HG02798 (cell line): Measurements from ENCODE around the gene ITIH2.
"Not testable (repeated sequence)": the region's sequence is repeated elsewhere in the genome, so short reads cannot be mapped to it uniquely, and the experiment has no call there.

ENCODE experiments used
- ATAC-seq: cut with Tn5 transposase; IDR thresholded peaks from one replicate; pipeline ENCODE4 v1.9.1; 2021; ENCODE audit warnings: mild to moderate bottlenecking; ENCODE audit not compliant: unreplicated experiment, poor library complexity

ITIH2 gene

GRCh38 chr10:7693194-7693593 is 9.9 kb upstream of the ITIH2 start:
- ATAC-seq, result not testable (repeated sequence)

GRCh38 chr10:7696545-7696944 is 6.6 kb upstream of the ITIH2 start:
- ATAC-seq, result no peak

GRCh38 chr10:7697426-7697825 is 5.7 kb upstream of the ITIH2 start:
- ATAC-seq, result no peak

GRCh38 chr10:7700577-7701125 is 2.5 kb upstream of the ITIH2 start:
- no peak for ATAC-seq

GRCh38 chr10:7701158-7701742 is 1.9 kb upstream of the ITIH2 start:
- ATAC-seq, result no peak

- no peak for ATAC-seq
Measured at GRCh38 chr10:7702288-7702812, 766 bp upstream of the ITIH2 start.

GRCh38 chr10:7704071-7705016 is 1.2 kb downstream of the ITIH2 start:
- ATAC-seq, result no peak

GRCh38 chr10:7705341-7705740 is 2.2 kb downstream of the ITIH2 start:
- no peak for ATAC-seq

GRCh38 chr10:7706534-7707073 is 3.5 kb downstream of the ITIH2 start:
- ATAC-seq, result no peak

- ATAC-seq, result no peak
Measured at GRCh38 chr10:7707102-7707501, 4.0 kb downstream of the ITIH2 start.

- ATAC-seq, result no peak
Measured at GRCh38 chr10:7707858-7708622, 4.9 kb downstream of the ITIH2 start.

- no peak for ATAC-seq
Measured at GRCh38 chr10:7708832-7709231, 5.7 kb downstream of the ITIH2 start.

GRCh38 chr10:7710446-7710845 is 7.3 kb downstream of the ITIH2 start:
- no peak for ATAC-seq

GRCh38 chr10:7711075-7711474 is 8.0 kb downstream of the ITIH2 start:
- not testable (repeated sequence) for ATAC-seq

GRCh38 chr10:7715515-7715914 is 12.4 kb downstream of the ITIH2 start:
- no peak for ATAC-seq

GRCh38 chr10:7717767-7718166 is 14.7 kb downstream of the ITIH2 start:
- no peak for ATAC-seq

- ATAC-seq, result no peak
Measured at GRCh38 chr10:7718685-7719084, 15.6 kb downstream of the ITIH2 start.

GRCh38 chr10:7720478-7720877 is 17.4 kb downstream of the ITIH2 start:
- no peak for ATAC-seq

GRCh38 chr10:7722927-7723529 is 19.9 kb downstream of the ITIH2 start:
- no peak for ATAC-seq

- ATAC-seq, result no peak
Measured at GRCh38 chr10:7734821-7735220, 31.7 kb downstream of the ITIH2 start.
